HCT116 (cell line): ENCODE data around the gene PLEKHG3.

Experiments
- CTCF ChIP-seq, 3 experiments: fragments of 200-600 bp in 1 of 3; sonication (generic) in 1 of 3; IDR thresholded peaks in 2 of 3; conservative IDR thresholded peaks in 1 of 3; 2 replicates each; pipeline ENCODE4 v1.5.1; 2012 to 2017; ENCODE audit warnings: low read depth in 2 of 3, low read length in 2 of 3, antibody characterized with exemption in 1 of 3, borderline replicate concordance in 1 of 3, control low read depth in 1 of 3, mild to moderate bottlenecking in 1 of 3, mixed read lengths in 1 of 3, mixed run types in 1 of 3, moderate library complexity in 1 of 3; ENCODE audit not compliant: insufficient read depth in 1 of 3
- EGR1 ChIP-seq: IDR thresholded peaks from 2 replicates; pipeline ENCODE4 v1.6.1; 2012; ENCODE audit warnings: low read depth
- ELF1 ChIP-seq: IDR thresholded peaks from 2 replicates; pipeline ENCODE4 v1.6.1; 2012; ENCODE audit warnings: low read depth, borderline replicate concordance
- EZH2 ChIP-seq: fragments of 200-600 bp; sonication (generic); IDR thresholded peaks from 2 replicates; pipeline ENCODE4 v1.6.1; 2017; ENCODE audit warnings: antibody characterized with exemption, mixed run types
- EZH2phosphoT487 ChIP-seq: fragments of 200-600 bp; IDR thresholded peaks from 2 replicates; pipeline ENCODE4 v1.6.1; 2018; ENCODE audit warnings: antibody characterized with exemption, borderline replicate concordance
- JUND ChIP-seq: IDR thresholded peaks from 2 replicates; pipeline ENCODE4 v1.6.1; 2012
- MAX ChIP-seq: IDR thresholded peaks from 2 replicates; pipeline ENCODE4 v1.6.1; 2012
- POLR2A ChIP-seq: IDR thresholded peaks from 2 replicates; pipeline ENCODE4 v1.7.0; 2011; ENCODE audit warnings: borderline replicate concordance; ENCODE audit not compliant: insufficient read depth, insufficient read length; ENCODE audit errors: extremely low read depth
- POLR2AphosphoS5 ChIP-seq: IDR thresholded peaks from 2 replicates; pipeline ENCODE4 v1.6.1; 2011; ENCODE audit warnings: mild to moderate bottlenecking, low read depth, low read length, moderate library complexity
- SIN3A ChIP-seq: IDR thresholded peaks from 2 replicates; pipeline ENCODE4 v1.6.1; 2012; ENCODE audit warnings: low read depth
- SP1 ChIP-seq: IDR thresholded peaks from 2 replicates; pipeline ENCODE4 v1.6.1; 2012; ENCODE audit warnings: low read depth
- ZNF274 ChIP-seq: fragments of 200-500 bp; sonication (Bioruptor generic); IDR thresholded peaks from 2 replicates; pipeline ENCODE4 v1.6.1; 2014; ENCODE audit warnings: mild to moderate bottlenecking, low read depth, low read length, inconsistent platforms
- TF ChIP-seq, protein P1 (sequence below): IDR thresholded peaks from 2 replicates; pipeline ENCODE4 v1.6.1; 2011; ENCODE audit warnings: mild to moderate bottlenecking, low read length, moderate library complexity; ENCODE audit not compliant: insufficient replicate concordance; ENCODE audit errors: extremely low read depth

- TF ChIP-seq POLR2A (no peak), CTCF (IDR thresholded peaks at IDR 0.05 in 2 of 3, conservative IDR thresholded peaks at IDR 0.05 in 1 of 3; ENCODE audit: borderline replicate concordance in 1 of 3, insufficient read depth in 1 of 3, low read depth in 2 of 3, low read length in 2 of 3) (no peak), ZNF274 (no peak), EZH2 (no peak), POLR2AphosphoS5 (no peak), SIN3A (no peak), EZH2phosphoT487 (no peak), SP1 (no peak), MAX (no peak), ELF1 (no peak), EGR1 (no peak), JUND (no peak)
- TF ChIP-seq, protein P1, sequence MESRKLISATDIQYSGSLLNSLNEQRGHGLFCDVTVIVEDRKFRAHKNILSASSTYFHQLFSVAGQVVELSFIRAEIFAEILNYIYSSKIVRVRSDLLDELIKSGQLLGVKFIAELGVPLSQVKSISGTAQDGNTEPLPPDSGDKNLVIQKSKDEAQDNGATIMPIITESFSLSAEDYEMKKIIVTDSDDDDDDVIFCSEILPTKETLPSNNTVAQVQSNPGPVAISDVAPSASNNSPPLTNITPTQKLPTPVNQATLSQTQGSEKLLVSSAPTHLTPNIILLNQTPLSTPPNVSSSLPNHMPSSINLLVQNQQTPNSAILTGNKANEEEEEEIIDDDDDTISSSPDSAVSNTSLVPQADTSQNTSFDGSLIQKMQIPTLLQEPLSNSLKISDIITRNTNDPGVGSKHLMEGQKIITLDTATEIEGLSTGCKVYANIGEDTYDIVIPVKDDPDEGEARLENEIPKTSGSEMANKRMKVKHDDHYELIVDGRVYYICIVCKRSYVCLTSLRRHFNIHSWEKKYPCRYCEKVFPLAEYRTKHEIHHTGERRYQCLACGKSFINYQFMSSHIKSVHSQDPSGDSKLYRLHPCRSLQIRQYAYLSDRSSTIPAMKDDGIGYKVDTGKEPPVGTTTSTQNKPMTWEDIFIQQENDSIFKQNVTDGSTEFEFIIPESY, result no peak
These were observed 25.8 kb downstream of the PLEKHG3 start for GRCh38 chr14:64730061-64730440.
